B cell (primary cell): ENCODE measurements around the gene OR4D6. TPM values are rescaled to one million over a fixed set of nuclear protein-coding genes. Genes with fewer than 3 reads are reported as not detected.

Experiments used
- ATAC-seq: fragments of 200-7000 bp; cut with Tn5 transposase; one replicate; pipeline ENCODE4 v1.10.0; 2021; ENCODE audit warnings: low read depth, mild to moderate bottlenecking, moderate number of reproducible peaks, moderate library complexity
- CTCF ChIA-PET: fragments of 350-600 bp; sonication (Branson Sonifier 250); formaldehyde crosslinking; loops from one replicate; lab custom pipeline; 2021; ENCODE audit warnings: antibody characterized with exemption, inconsistent platforms; lab: Charles Lee
- POLR2A ChIA-PET: fragments of 350-600 bp; sonication (Branson Sonifier 250); formaldehyde crosslinking; loops from one replicate; lab custom pipeline; 2021; ENCODE audit warnings: antibody characterized with exemption; lab: Charles Lee
- DNase-seq: peaks from one replicate; pipeline ENCODE4 v3.0.0; 2013
- H2AFZ ChIP-seq: 2 replicates; pipeline ENCODE4 v1.6.1; 2012; ENCODE audit warnings: mild to moderate bottlenecking, low read depth, low read length; ENCODE audit not compliant: insufficient read depth, poor library complexity, severe bottlenecking
- H3K27ac ChIP-seq, 2 donors: 1 replicate in 1 of 2; 2 replicates in 1 of 2; pipeline ENCODE4 v1.5.1; 2012 to 2013; ENCODE audit warnings: low read length in 2 of 2, mild to moderate bottlenecking in 2 of 2, moderate library complexity in 1 of 2
- H3K27me3 ChIP-seq, 4 experiments: fragments of 200-600 bp in 1 of 4; sonication (generic) in 1 of 4; replicated peaks in 1 of 4; 1 replicate in 2 of 4; 2 replicates in 2 of 4; pipeline versions ENCODE4 v1.6.1 to v1.7.0; 2013 to 2016; ENCODE audit warnings: low read length in 3 of 4, mild to moderate bottlenecking in 2 of 4, mixed read lengths in 1 of 4, moderate library complexity in 1 of 4; ENCODE audit not compliant: insufficient read depth in 4 of 4, control insufficient read depth in 3 of 4; ENCODE audit errors: control extremely low read depth in 1 of 4
- H3K36me3 ChIP-seq, 2 experiments: replicated peaks in 1 of 2; 1 replicate in 1 of 2; 2 replicates in 1 of 2; pipeline versions ENCODE4 v1.6.1 to v1.7.1; 2013; ENCODE audit warnings: low read length in 1 of 2; ENCODE audit not compliant: insufficient read depth in 2 of 2, control insufficient read depth in 1 of 2; ENCODE audit errors: control extremely low read depth in 1 of 2, extremely low read depth in 1 of 2
- H3K4me1 ChIP-seq, 2 donors: fragments of 200-600 bp in 1 of 2; sonication (generic) in 1 of 2; 1 replicate in 1 of 2; 2 replicates in 1 of 2; pipeline versions ENCODE4 v1.5.1 to v1.6.1; 2013 to 2017; ENCODE audit warnings: low read length in 2 of 2; ENCODE audit not compliant: control insufficient read depth in 2 of 2, insufficient read depth in 2 of 2
- H3K4me2 ChIP-seq: replicated peaks from 2 replicates; pipeline ENCODE3; 2012; ENCODE audit warnings: mild to moderate bottlenecking, low read depth, low read length; ENCODE audit not compliant: poor library complexity, severe bottlenecking
- H3K4me3 ChIP-seq, 5 experiments: fragments of 200-600 bp in 1 of 5; sonication (generic) in 1 of 5; 1 replicate in 3 of 5; 2 replicates in 2 of 5; pipeline versions ENCODE4 v1.5.1 to v1.7.0; 2011 to 2016; ENCODE audit warnings: low read length in 4 of 5, mild to moderate bottlenecking in 4 of 5, low read depth in 2 of 5, control low read depth in 1 of 5, moderate library complexity in 1 of 5; ENCODE audit not compliant: insufficient read depth in 1 of 5; ENCODE audit errors: control extremely low read depth in 1 of 5, extremely low read depth in 1 of 5
- H3K79me2 ChIP-seq: fragments of 200-600 bp; sonication (generic); one replicate; pipeline ENCODE4 v1.6.0; 2016; ENCODE audit warnings: low read length; ENCODE audit not compliant: control insufficient read depth, insufficient read depth
- H3K9ac ChIP-seq: fragments of 200-600 bp; sonication (generic); 2 replicates; pipeline ENCODE4 v1.6.1; 2017; ENCODE audit warnings: mild to moderate bottlenecking, low read length, moderate library complexity
- H3K9me3 ChIP-seq, 3 donors: one replicate each; pipeline versions ENCODE4 v1.6.1 to v1.7.1; 2013; ENCODE audit warnings: low read length in 2 of 3; ENCODE audit not compliant: control insufficient read depth in 2 of 3, insufficient read depth in 1 of 3; ENCODE audit errors: control extremely low read depth in 1 of 3
- H4K20me1 ChIP-seq: 2 replicates; pipeline ENCODE4 v1.6.0; 2012; ENCODE audit warnings: mild to moderate bottlenecking, low read length; ENCODE audit not compliant: insufficient read depth, control insufficient read depth, poor library complexity, severe bottlenecking
- H3K27ac Mint-ChIP-seq: one replicate; pipeline ENCODE4 v1.8.0; 2021; ENCODE audit warnings: mixed read lengths
- H3K27me3 Mint-ChIP-seq: one replicate; pipeline ENCODE4 v1.8.0; 2021; ENCODE audit warnings: mixed read lengths
- H3K4me1 Mint-ChIP-seq: one replicate; pipeline ENCODE4 v1.8.0; 2021; ENCODE audit warnings: mixed read lengths
- H3K4me3 Mint-ChIP-seq: one replicate; pipeline ENCODE4 v1.8.0; 2021; ENCODE audit warnings: mixed read lengths
- H3K9me3 Mint-ChIP-seq: one replicate; pipeline ENCODE4 v1.8.0; 2022; ENCODE audit warnings: mixed read lengths; ENCODE audit not compliant: insufficient read depth
- CTCF ChIP-seq: fragments of 200-600 bp; IDR thresholded peaks from one replicate; pipeline ENCODE4 v1.8.0; 2022; ENCODE audit warnings: antibody characterized with exemption, mild to moderate bottlenecking
- EZH2 ChIP-seq: IDR thresholded peaks from 2 replicates; pipeline ENCODE4 v1.6.1; 2012; ENCODE audit warnings: borderline replicate concordance, low read depth, mild to moderate bottlenecking, moderate library complexity, low read length; ENCODE audit not compliant: insufficient read depth, poor library complexity, severe bottlenecking
- WGBS: methylation state at CpG from one replicate; pipeline ENCODE4 v1.1.5; 2013; ENCODE audit warnings: missing lambda C conversion rate; ENCODE audit not compliant: insufficient coverage; 5-methylcytosine and 5-hydroxymethylcytosine counted together
- intact Hi-C: fragments of 100-400 bp; cut with micrococcal nuclease; formaldehyde crosslinking; loops from one replicate; pipeline ENCODE4 v1.10.0; 2022
- polyA plus RNA-seq: library from polyadenylated mRNA; depleted of rRNA; stranded (reverse); fragments of >200 nt; gene quantifications from 2 replicates; pipeline ENCODE4 v1.2.3, GENCODE V29; 2012
- total RNA-seq, 2 donors: library from RNA; stranded (reverse); fragments of 120-200 nt in 1 of 2; gene quantifications; 1 replicate in 1 of 2; 2 replicates in 1 of 2; pipeline versions ENCODE4 v1.2.3 to v1.2.4, GENCODE V29; 2013 to 2022

The OR4D6 gene
- total and polyA plus RNA-seq, 2 donors (not counting 1 experiment from before 2014, with no cell fraction given) = not detected

- H3K4me3 ChIP-seq = no peak overlapping the region
- H3K27me3 ChIP-seq = peaks cover 0 to 4% (median 0%) of the 10 kb centered on the region in 4 experiments
- ChIA-PET POLR2A (no interaction called here), CTCF (no interaction called here)
- H3K4me1 Mint-ChIP-seq = no peaks in the 10 kb centered on the region
- no peak overlapping the region for H3K27ac Mint-ChIP-seq
- ATAC-seq (no peak), DNase-seq (no peak)
- H4K20me1 ChIP-seq = no peaks in the 10 kb centered on the region
- no peak overlapping the region for H3K4me3 Mint-ChIP-seq
- H3K79me2 ChIP-seq = no peaks in the 10 kb centered on the region
- H3K4me2 ChIP-seq = no peak overlapping the region
- 85% methylated on average over 4 of the region's 5 CpGs for WGBS
- H2AFZ ChIP-seq = no peak overlapping the region
- no peaks in the 10 kb centered on the region for H3K9me3 ChIP-seq
- TF ChIP-seq CTCF (no peak), EZH2 (no peak)
- no peaks in the 10 kb centered on the region for H3K9me3 Mint-ChIP-seq
- no peaks in the 10 kb centered on the region for H3K4me1 ChIP-seq
- intact Hi-C loops = no loop called here
- peaks cover 37% of the 10 kb centered on the region for H3K27me3 Mint-ChIP-seq
- no peak overlapping the region for H3K9ac ChIP-seq
- no peaks in the 10 kb centered on the region for H3K36me3 ChIP-seq
- H3K27ac ChIP-seq = no peak overlapping the region
Measured at GRCh38 chr11:59463190-59463641, 6.5 kb downstream of the OR4D6 start.

- no peak within 1 kb of the TSS for H3K4me3 Mint-ChIP-seq
- H3K4me1 ChIP-seq = peaks cover 4 to 5% of the 10 kb centered on the region in 2 donors
- no peaks in the 10 kb centered on the region for H3K9me3 ChIP-seq
- H3K9ac ChIP-seq = no peak within 1 kb of the TSS
- ATAC-seq (no peak), DNase-seq (no peak)
- no peaks in the 10 kb centered on the region for H4K20me1 ChIP-seq
- H3K4me2 ChIP-seq = no peak within 1 kb of the TSS
- H3K4me1 Mint-ChIP-seq = peaks cover 10% of the 10 kb centered on the region
- POLR2A ChIA-PET = no interaction called here
- CTCF ChIA-PET = no interaction called here
- TF ChIP-seq EZH2 = no peak
- TF ChIP-seq CTCF = no peak
- H2AFZ ChIP-seq = no peak within 1 kb of the TSS
- no peaks in the 10 kb centered on the region for H3K9me3 Mint-ChIP-seq
- no peak within 1 kb of the TSS for H3K27ac ChIP-seq
- H3K27ac Mint-ChIP-seq = no peak within 1 kb of the TSS
- intact Hi-C loops = no loop called here
- H3K36me3 ChIP-seq = no peaks in the 10 kb centered on the region
- peaks cover 20% of the 10 kb centered on the region for H3K27me3 Mint-ChIP-seq
- no peak within 1 kb of the TSS for H3K4me3 ChIP-seq
- no peaks in the 10 kb centered on the region for H3K79me2 ChIP-seq
- no peaks in the 10 kb centered on the region for H3K27me3 ChIP-seq
Measured at GRCh38 chr11:59473015-59473414, 16.3 kb downstream of the OR4D6 start, which contains the start of gene OR4D10. Gene OR4D10, plus strand, starts transcription at chr11:59473315. Its CDS starts 4,115 bp downstream, at chr11:59477430.
